Lower lobe of right lung (tissue), 1 donor: ENCODE measurements around the gene CTAGE8. TPM values are rescaled to one million over a fixed set of nuclear protein-coding genes. Genes with fewer than 3 reads are reported as not detected.

Experiments used
- total RNA-seq: library from RNA; stranded (reverse); fragmentation: NEBNext Ultra II Directional; extraction: Animal tissue kit (Norgen Biotek cat#: 25700); gene quantifications from one replicate; pipeline ENCODE4 v1.2.1, GENCODE V29; 2021
- donor health status: DM: no; HTN: yes; CAD: no; lungs with severe emphysema.

CTAGE8 gene
- total RNA-seq, 1 donor from 2014 or later = 4.2 TPM

Other genes starting within 250 kb of the CTAGE8 start
- gene OR2A5, start 220.3 kb downstream of the CTAGE8 start, total RNA-seq = not detected
- gene OR2A25, start 199.5 kb downstream of the CTAGE8 start, total RNA-seq = not detected
- not detected for gene OR2A12, start 183.0 kb downstream of the CTAGE8 start, total RNA-seq
- not detected for gene OR2A2, start 159.7 kb downstream of the CTAGE8 start, total RNA-seq
- not detected for gene OR2A14, start 146.1 kb downstream of the CTAGE8 start, total RNA-seq
- gene CTAGE4, start 85.8 kb downstream of the CTAGE8 start, total RNA-seq = 8.5 TPM
- gene ARHGEF35, start 73.5 kb downstream of the CTAGE8 start, total RNA-seq = 10.3 TPM
- gene OR2A42, start 29.7 kb downstream of the CTAGE8 start, total RNA-seq = not detected
- gene OR2A7, start 4.5 kb downstream of the CTAGE8 start, total RNA-seq = 12.1 TPM
- gene OR2A1, start 43.1 kb upstream of the CTAGE8 start, total RNA-seq = 0.15 TPM
- gene ARHGEF5, start 86.1 kb upstream of the CTAGE8 start, total RNA-seq = 39.5 TPM
- gene NOBOX, start 134.4 kb upstream of the CTAGE8 start, total RNA-seq = not detected